Measurements from ENCODE around the gene PTPRM.

PTPRM gene

DNA sequence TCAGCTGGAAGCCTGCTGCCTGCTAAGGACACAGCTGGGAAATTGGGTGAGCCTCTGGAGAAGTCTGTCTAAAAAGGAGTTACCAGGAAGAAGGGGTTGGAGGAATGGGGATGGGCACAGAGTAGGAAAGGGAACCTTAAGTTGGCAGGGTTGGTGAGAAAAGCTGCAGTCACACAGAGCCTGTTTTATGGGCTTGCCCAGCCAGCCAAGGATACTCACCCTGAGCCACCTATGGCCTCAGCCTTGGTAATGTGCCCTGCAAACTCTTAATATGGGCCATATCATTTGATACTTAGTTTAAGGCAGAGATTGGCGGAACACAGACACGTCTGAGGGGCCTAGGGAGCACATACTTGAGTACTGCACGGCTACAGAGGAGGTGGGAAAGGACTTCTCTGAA is 623.9 kb downstream of the PTPRM start:
- DNase-seq = no peak

DNA sequence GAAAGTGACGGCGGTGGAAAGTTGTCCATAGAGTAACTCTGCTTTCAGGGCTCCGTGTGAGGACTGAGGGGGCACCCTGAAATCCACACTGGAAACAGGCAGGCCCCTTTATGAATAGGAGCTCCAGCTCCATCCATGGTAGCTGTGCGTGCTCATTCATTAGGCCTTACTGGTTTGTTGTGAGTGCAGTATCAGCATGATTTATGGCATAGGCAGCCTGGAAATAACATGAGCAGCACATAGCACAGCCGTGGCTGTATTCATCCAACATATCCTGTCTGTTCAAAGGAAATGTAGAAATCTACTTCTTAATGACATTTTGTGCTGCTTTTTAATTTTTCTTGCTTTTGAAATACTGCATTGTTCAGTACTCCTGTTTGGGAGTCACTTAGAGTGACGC is 627.3 kb downstream of the PTPRM start:
- no peak for DNase-seq

DNA sequence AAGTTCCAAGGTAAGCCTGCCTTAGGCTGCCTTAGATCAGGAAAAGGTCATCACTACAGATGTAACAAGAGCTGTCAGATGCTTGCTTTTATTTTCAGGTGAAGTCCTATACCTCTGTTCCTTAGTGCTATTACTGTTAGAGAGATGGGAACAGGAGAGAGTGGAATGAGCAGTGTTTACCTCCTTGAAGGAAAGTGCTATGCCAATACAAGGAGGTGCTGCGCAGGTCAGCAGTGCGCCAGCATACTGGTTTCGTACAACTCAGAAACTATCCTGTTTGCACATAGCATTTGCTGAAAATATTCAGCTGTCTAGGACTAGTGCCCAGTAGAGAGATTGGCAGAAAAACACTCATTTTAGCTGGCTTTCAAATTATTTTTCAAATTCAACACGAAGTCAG is 629.1 kb downstream of the PTPRM start:
- no peak for DNase-seq

DNA sequence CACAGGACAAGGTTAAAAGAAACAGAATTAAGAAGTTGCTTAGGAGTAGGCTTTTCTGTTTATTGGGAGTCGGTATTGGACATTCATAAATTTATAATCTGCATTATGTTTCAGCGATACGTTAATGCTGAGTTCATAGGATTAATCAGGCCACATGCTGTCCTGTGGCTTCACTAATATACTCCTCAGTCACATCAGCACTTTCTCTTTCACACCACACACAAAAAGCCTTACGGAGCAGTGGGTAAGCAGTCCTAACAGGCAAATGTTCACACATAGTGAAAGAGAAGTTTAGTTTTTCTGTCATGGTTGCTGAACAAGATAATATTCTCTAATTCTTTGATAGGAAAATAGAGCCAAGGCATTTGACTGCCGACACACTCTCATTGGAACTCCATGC is 630.4 kb downstream of the PTPRM start:
- DNase-seq = no peak

DNA sequence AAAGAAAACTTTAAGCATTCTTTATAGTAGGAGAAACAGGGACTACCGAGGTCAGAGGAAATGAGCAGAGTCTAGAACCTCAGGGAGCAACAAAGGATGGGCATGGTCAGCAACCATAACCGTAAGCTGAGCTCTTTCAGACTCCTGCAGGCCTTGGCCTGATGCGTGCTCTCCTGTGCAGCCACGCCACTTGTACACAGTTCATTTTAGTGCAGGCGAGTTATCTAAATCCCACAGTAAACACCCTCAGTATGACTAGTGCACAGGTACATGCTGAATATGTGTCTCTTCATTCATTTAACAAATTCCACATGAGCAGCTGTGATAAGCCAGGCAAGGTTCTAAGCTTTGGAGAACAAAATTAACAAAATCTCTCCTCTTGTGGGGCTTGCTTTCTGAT is 640.9 kb downstream of the PTPRM start:
- no peak for DNase-seq

DNA sequence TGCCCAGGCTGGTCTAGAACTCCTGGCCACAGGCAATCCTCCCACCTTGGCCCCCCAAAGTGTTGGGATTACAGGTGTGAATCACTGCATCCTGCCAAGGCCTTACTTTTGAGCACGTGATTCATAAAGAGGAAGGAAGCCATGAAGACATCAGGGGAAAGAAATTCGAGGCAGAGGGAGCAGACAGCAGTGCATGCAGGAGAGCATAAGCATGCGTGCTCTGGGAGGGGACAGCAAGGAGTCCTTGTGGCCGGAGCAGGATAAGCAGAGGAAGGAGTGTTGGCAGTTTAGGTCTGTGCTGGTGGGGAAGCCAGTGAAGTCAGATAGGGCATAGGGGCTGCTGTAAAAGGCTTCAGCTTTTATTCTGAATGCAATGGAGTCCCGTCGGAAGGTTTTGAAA is 641.6 kb downstream of the PTPRM start:
- no peak for DNase-seq

DNA sequence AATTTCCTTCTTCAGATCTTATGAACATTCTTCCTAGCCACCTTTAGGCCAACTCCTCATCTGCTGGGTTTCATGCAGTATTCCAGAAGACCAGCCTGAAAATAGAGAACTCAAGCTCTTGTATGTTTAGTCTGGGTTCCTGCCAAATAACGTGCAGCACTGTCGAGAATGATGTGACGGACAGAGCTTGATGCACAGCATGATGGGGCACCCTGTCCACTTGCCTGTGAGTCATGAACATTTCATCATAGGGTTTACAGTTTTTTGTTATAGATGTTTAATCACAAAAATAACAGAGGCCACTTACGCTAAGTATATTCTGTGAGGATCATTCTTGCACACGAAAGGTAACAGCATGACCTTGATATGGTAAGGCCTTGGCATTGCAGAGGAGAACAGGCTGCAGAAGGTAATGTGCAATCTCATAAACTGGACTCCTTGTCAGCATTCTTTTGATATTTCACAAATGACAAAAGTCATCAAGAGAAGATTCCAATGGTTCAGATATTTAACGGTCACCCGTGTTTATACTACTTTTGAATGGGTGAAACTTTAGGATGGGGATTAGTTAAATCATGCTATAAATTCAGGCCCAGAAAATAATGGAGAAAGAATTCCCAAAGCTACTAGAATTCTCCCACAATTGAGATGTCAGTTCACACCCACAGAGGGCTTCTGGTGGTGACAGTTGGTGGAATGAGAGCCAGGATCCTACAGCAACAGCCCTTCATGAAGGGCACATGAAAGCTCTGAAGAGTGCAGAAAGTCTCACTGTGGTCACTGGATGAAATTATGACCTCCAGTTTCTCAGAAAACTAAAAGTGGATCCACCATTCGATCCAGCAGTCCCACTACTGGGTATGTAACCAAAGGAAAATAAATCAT is 646.0 kb downstream of the PTPRM start:
- DNase-seq = no peak

DNA sequence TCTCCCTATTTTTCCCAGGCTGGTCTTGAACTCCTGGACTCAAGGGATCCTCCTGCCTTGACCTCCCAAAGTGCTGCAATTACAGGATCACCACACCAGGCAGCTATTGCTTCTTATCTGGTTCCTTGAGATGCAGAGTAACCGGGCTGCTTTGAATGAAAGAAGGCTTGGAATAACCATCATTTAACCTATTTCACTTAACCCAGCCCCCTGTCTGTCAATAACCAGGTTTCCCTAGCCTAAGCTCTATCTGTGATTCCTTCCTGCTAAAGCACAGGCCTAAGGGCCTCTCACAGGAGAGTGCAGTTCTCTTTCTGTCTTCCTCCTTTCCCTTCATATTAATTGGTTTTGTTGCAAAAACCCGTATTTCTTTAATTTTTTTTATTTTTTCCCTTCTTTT is 648.6 kb downstream of the PTPRM start:
- no peak for DNase-seq

DNA sequence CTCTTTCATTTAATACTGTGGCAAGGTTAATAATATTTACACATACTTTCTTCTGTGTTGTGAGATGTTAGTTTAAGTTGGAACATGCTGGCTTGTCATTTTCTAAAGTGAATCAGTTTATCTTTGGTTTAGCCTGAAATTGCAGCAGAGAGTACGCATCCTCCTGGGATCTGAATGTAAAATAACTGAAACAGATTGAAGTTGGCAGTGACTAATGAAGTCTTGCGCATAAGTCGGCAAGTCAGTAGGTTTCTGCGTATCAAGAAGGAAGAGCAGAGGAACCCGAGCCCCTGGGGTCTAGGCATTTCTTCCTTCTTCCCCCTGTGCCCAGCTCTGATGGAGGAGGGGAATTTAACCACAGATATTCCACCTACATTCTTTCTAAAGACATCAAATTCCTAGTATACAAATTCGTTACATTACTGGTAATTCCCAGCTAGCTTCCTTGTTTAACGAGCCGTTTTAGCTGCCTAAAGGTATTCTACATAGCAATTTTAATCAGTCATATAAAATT is 650.0 kb downstream of the PTPRM start:
- no peak for DNase-seq

DNA sequence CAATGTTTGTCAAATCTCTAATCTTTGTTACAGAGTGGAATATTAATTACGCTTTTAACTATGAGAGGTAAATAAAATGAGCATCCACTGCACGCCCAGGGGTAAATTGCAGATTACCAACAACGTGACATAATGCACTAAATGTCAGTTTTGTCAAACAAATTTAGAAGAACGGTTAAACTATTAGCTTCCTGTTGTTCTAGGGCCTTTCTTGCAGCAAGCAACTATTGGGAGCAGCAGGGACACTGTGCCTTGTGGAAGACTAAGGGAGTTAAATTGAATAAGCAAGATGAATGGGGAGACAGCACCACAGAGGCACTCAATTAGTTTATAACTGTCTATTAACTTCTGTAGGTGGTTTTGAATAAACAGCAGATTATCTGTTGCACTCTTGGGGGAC is 651.1 kb downstream of the PTPRM start:
- DNase-seq = no peak

DNA sequence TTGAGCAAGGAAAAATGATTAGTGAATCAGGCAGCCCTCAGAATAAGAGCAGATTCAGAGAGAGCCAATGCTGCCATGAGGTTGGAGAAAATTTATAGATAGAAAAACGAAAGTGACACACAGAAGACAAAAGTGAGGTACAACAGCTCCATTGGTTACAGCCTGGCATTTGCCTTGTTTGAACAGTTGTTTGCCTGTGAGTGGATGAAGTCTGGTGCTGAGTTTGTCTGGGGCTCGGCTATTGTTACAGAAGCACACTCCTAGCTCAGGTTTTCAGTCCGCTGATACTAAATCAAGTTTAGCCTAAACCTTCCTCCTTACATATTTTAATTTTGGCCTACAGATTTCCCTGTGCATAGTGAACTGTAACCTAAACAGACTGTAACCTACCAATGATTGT is 654.3 kb downstream of the PTPRM start:
- DNase-seq = no peak

DNA sequence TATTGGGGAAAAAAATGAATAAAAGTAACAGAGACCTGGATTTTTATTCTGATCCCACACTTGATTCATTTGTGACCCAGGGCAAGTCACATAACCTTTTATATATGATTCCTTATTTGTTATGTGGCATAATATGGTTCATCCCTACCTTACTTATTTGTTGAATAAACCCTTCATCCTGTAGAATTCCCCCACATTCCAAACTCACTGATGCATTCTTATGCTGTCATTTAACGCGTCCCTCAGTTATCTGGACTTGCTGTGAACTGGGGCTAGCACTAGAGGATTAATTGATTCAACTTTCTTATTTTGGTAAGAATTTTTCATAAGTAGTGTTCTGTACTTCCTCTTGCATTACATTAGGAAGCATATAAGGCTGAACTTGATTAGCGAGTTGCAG is 657.5 kb downstream of the PTPRM start:
- no peak for DNase-seq

DNA sequence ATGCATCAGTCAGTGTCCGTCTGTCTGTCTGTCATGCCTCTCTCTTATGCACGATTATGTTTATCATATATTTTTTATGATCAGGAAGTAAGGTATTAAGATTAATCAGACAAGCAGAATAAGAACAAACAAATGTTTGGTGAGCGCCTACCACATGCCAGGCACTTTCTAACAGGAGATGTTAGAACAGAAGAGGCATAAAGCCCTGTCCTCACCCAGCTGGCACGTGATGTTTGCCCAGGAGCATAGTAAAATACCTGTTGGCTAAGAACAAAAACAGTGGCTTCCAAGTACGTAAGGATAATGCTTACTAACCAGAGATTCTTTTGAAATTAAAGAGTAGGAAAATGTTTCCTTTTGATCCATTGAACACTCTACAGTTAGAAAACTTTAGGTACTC is 661.9 kb downstream of the PTPRM start:
- no peak for DNase-seq

DNA sequence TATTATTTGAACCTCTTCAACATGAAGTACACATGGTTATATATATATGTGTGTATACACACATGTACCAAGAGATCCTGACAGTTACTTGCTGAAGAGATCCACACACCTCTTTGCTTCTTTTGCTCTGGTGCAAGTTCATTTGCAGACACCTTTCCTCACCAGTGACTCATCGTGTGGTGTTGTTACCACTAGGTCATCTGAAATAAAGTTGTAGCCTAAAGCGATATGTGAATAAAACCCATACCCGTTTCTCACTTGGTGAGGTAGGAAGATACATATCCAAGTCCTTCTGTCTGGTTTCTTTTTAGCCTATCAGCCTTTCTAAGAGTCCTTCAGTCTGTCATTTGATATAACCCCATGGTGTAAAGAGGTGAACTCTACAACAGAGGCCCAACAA is 662.7 kb downstream of the PTPRM start:
- DNase-seq = no peak

DNA sequence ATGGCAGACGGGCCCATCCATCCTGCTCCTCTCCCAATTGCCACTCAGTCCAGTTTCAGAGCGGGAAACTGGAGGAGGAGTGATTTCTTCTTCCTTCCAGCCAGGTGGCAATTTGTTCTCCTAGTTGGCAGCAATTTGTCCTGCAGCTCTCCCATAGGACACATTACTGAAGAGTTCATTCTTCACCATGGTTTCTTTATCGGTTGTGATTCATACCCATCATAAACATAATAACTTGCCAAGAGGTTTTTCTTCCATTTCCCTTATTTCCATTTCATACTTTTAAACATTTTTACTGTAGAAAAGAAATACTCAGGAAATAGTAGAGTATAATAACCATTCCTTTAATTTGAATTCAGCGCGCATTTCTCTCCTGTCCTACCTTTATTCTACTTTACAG is 664.2 kb downstream of the PTPRM start:
- no peak for DNase-seq

DNA sequence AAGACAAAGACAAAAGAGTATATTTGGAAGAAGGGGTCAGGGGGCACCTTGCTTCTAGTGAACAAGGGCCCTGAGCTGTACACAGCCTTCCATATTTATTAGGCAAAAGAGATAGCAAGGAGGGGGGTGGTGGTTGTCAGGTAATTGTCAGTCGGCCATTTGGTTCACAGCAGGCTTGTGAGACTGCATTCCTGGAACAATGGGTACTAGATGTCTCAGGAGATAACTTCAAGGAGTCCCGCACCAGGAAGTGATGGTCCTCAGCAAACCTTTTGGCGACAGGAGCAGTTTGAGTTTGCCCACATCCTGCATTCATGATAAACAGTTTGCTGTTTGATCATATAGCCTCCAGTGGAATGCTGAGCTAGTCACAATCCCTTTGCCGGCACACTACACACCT is 665.7 kb downstream of the PTPRM start:
- no peak for DNase-seq

DNA sequence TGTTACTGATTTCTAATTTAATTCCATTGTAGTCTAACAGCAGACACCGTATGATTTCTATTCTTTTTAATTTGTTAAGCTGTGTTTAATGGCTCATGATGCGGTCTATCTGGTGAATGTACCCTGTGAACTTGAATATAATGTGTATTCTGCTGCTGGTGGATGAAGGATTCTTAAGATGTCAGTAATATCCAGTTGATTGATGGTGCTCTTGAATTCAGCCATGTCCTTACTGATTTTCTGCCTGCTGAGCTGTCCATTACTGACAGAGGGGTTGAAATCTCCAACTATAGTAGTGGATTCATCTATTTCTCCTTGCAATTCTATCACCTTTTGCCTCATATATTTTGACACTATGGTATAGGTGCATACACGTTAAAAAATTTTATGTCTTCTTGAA is 668.8 kb downstream of the PTPRM start:
- DNase-seq = no peak

DNA sequence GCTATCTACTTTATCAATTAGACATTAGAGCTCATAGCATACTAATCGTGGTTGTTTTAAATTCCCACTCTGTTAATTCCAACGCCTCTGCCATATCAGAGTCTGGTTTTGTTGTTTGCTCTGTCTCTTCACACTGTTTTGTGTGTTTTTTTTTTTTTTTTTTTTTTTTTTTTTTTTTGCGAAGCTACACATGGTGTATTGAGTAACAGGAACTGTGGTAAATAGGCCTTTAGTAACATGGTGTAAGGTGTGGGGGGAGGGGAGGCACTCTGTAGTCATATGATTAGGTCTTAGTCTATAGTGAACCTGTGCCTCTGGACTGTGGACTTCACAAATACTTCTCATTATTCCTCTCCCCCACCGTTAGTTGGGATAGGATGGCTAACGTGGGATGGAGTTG is 671.4 kb downstream of the PTPRM start:
- DNase-seq = no peak

DNA sequence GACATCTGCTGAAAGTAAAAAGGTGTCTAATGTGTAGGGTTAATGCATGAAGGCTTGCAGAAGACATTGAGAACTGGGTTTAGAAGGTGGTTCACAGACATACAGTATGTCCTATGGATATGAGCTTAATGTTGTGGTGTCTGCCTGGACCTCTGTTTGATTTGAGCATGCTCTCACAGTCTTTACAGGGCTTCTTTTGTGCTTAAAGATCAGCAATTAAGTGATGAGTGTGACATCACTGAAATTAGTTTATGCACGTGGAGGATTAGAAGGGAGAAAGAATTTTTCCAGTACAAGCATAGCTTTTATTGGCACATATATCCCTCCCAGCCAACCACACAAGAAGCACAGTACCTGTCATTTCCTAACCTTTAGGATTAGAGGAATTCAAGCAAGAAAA is 674.6 kb downstream of the PTPRM start:
- DNase-seq = no peak

DNA sequence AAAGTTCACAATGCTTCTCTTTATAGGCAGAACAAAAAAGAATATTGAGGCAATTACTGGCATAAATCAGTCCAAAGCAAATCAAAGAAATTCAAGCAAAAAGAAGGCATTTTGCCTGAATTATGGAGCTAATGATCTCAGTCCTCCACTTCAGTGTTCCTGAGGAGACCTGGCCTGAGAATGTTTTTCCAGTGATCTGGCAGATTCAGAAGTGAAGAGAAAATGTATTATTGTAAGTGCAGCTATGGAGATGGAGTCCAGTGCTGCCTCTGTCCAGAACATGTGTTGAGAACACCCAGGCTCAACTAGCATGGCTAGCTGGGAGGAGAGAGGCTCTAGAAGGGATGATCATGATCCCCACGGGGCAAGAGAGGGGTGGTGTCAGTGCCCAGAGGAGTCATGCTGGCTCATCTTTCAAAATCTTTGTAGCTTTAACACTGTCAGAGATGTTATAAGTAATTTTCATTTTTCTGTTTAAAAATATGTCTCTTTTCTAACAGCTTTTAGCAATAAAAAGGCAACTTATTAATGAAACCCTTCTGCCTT is 675.1 kb downstream of the PTPRM start:
- no peak for DNase-seq

DNA sequence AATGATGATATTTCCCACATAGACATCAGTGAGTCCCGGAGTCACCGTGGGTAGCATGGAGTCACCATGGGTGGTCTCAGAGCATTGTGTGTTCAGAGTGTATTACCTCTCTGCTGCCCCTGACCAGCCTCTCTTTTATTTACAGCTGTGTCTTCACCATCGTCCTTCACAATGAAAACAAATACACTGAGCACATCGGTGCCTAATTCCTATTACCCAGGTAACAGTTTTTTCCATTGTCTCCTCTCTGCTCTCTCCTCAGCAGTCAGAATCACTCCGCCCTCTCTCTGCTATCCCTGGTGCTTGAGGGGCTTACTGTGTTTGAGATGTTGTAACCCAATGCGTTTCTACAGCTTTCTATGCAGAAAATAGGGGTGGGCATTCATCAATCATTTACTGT is 680.6 kb downstream of the PTPRM start:
- DNase-seq = no peak

DNA sequence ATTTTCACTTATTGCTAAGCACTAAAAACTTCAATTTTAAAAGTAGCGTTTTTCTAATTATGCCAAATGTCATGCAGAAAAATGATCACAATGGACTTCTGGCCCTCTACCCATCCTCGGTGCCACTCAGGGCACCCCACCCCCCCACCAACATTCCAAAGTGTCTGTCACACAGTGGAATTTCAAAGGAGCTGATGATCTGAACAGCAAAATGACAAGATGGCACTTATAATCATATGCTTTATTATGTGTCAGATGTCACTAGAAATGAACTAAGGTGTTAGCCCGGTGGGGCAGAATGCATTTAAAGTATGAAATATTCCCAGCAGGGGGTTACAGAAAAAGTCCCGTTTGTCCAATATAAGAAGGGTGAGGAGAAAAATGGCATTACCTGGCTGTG is 681.5 kb downstream of the PTPRM start:
- DNase-seq = no peak

DNA sequence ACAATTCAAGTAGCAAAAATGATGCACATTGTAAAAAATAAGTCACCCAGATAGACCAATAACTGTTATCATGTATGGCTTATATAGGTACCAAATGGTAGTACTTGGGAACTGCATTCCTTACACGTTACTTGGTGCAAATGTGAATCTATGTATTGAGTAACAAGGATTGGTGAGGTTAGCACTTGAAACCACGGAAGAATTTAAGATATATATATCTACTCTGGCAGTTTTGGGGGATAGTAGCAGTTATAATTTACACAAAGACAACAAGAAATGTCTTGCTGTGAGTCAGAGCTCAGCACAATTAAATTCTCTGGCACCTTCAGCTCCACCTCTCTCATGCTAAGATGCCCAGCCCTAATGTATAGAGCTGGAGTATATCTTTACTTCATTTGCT is 682.7 kb downstream of the PTPRM start:
- DNase-seq = no peak

DNA sequence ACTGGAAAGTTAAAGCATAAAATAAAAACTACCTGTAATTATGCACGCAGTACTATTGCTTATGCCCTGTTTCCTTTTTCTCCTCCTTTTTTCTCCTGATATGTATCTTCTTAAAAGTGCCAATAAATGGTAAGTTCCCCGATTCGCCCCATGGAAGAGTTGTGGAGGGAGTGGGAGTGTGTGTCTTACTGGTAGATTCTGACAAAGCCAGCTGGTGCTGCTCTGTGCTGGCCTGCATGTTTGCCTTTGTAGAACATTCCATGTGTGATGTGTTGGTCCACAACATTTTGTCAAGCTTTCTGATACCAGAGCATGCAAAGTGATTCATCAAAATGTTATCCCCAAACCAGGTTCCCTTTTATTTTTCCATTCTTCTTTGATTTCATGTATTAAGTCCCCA is 685.3 kb downstream of the PTPRM start:
- DNase-seq = no peak

Measured in right kidney (tissue), 1 donor.